Kidney epithelial cell (primary cell): Measurements from ENCODE around the gene RAPGEF1. TPM values are rescaled to one million over a fixed set of nuclear protein-coding genes. Genes with fewer than 3 reads are reported as not detected.
A peak's percentile ranks its signal among the peaks of the same experiment; 100 is the strongest.
"Not testable (repeated sequence)": the region's sequence is repeated elsewhere in the genome, so short reads cannot be mapped to it uniquely, and the experiment has no call there.

Source experiments
- DNase-seq: peaks from one replicate; pipeline ENCODE4 v3.0.0-alpha.2; 2010; ENCODE audit warnings: low read depth
- H3K27me3 ChIP-seq: 2 replicates; pipeline ENCODE4 v1.6.0; 2011; ENCODE audit warnings: low read length; ENCODE audit not compliant: control insufficient read depth, insufficient read depth
- H3K36me3 ChIP-seq: 2 replicates; pipeline ENCODE4 v1.5.1; 2011; ENCODE audit warnings: low read length; ENCODE audit not compliant: control insufficient read depth, insufficient read depth
- H3K4me3 ChIP-seq: 2 replicates; pipeline ENCODE4 v1.5.1; 2011; ENCODE audit warnings: low read depth, mild to moderate bottlenecking, control low read depth, low read length
- CTCF ChIP-seq: IDR thresholded peaks from 2 replicates; pipeline ENCODE4 v1.5.1; 2011; ENCODE audit warnings: mild to moderate bottlenecking, moderate library complexity, low read length, control low read depth, inconsistent platforms; ENCODE audit not compliant: insufficient read depth, poor library complexity, severe bottlenecking
- total RNA-seq: library from RNA; depleted of rRNA; stranded (reverse); fragments of >200 nt; gene quantifications from 2 replicates; pipeline ENCODE4 v1.2.3, GENCODE V29; 2015

The RAPGEF1 gene
- total RNA-seq, 1 donor from 2014 or later: 43.5 TPM

GRCh38 chr9:131685753-131686706 is 53.8 kb downstream of the RAPGEF1 start:
- Histone ChIP-seq H3K27me3 (no peaks in the 10 kb centered on the region), H3K4me3 (no peak overlapping the region), H3K36me3 (no peaks in the 10 kb centered on the region)
- DNase-seq: no peak
- no peak for TF ChIP-seq CTCF

- not testable (repeated sequence) for H3K36me3 ChIP-seq, DNase-seq, H3K4me3 ChIP-seq, H3K27me3 ChIP-seq
Observed at GRCh38 chr9:131683094-131683493, 56.8 kb downstream of the RAPGEF1 start.

- TF ChIP-seq CTCF: no peak
Observed at GRCh38 chr9:131682261-131682660, 57.6 kb downstream of the RAPGEF1 start.

GRCh38 chr9:131681826-131682225 is 58.0 kb downstream of the RAPGEF1 start:
- not testable (repeated sequence) for H3K4me3 ChIP-seq, DNase-seq, H3K27me3 ChIP-seq, H3K36me3 ChIP-seq

More at GRCh38 chr9:131682261-131682660, 57.6 kb downstream of the RAPGEF1 start:
- no peak for DNase-seq
- no peak overlapping the region for H3K4me3 ChIP-seq
- H3K36me3 ChIP-seq: no peaks in the 10 kb centered on the region
- no peaks in the 10 kb centered on the region for H3K27me3 ChIP-seq

GRCh38 chr9:131681108-131681507 is 58.8 kb downstream of the RAPGEF1 start:
- not testable (repeated sequence) for H3K27me3 ChIP-seq, H3K36me3 ChIP-seq, H3K4me3 ChIP-seq, DNase-seq

- Histone ChIP-seq H3K4me3 (no peak overlapping the region), H3K27me3 (no peaks in the 10 kb centered on the region), H3K36me3 (no peaks in the 10 kb centered on the region)
- TF ChIP-seq CTCF: no peak
- DNase-seq: no peak
Observed at GRCh38 chr9:131679261-131680020, 60.4 kb downstream of the RAPGEF1 start.

- no peak for TF ChIP-seq CTCF
- Histone ChIP-seq H3K36me3 (no peaks in the 10 kb centered on the region), H3K4me3 (no peak overlapping the region), H3K27me3 (no peaks in the 10 kb centered on the region)
- peak; percentile 81 for DNase-seq
Observed at GRCh38 chr9:131678499-131679111, 61.3 kb downstream of the RAPGEF1 start.
